ENCODE measurements around the gene ITIH4.

ITIH4 gene

DNA sequence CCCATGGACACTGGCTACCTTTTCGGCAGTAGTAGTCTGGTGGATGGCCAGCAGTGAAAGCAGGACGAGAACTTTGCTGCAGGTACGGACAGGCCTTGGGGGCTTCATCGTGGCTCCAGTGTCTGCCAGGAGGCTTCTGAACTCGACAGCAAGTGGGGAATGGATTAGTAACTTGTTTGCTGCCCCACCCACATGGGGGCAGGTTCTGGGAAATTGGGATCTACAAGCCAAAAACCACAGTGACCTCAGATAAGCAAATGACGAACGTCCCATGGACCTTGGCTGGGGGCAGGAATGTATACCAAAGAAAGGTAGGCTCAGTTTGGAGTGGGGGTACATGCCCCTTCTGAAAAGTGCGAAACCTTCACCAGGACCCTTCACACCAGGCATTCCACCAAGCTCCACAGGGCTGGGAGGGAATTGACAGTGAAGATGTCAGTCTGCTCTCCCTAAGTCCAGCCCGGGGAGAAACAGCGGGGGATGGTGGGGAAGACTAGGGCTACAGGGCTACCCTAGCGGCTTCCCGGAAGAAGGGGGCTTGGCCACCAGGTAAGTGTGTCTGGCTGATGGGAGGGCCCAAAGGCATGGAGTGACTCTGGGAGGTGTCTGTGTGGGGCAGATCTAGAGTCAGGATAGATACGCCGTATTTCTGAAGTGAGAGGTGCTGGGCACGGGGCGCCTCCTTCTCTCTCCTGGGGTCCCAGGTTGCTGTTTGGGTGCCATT lies at the start of gene ITIH4:
ITIH4 (minus strand) TSS at position 138 of the 724 bp plus-strand sequence; CDS start at position 108, 30 bp downstream.
- Histone ChIP-seq H3K27me3 (no peaks in the 10 kb centered on the region), H3K4me3 (ENCODE audit: low read depth in 1 of 2, low read length in 1 of 2) (no peak within 1 kb of the TSS), H3K36me3 (peaks cover 80% of the 10 kb centered on the region), H3K9me3 (no peaks in the 10 kb centered on the region), H3K4me1 (ENCODE audit: control insufficient read depth in 1 of 2, insufficient read depth in 1 of 2, low read depth in 1 of 2, low read length in 1 of 2) (no peaks in the 10 kb centered on the region), H3K27ac (no peak within 1 kb of the TSS)
- TF ChIP-seq CTCF (IDR thresholded peaks at IDR 0.05), result no peak

GRCh38 chr3:52880047-52880446 lies 49.6 kb upstream of the ITIH4 start:
- Histone ChIP-seq H3K9me3 (no peaks in the 10 kb centered on the region), H3K4me1 (ENCODE audit: control insufficient read depth in 1 of 2, insufficient read depth in 1 of 2, low read depth in 1 of 2, low read length in 1 of 2) (peaks cover 9 to 24% of the 10 kb centered on the region in 2 experiments), H3K27me3 (no peaks in the 10 kb centered on the region), H3K36me3 (peaks cover 18% of the 10 kb centered on the region), H3K4me3 (ENCODE audit: low read depth in 1 of 2, low read length in 1 of 2) (no peak overlapping the region), H3K27ac (no peak overlapping the region)
- no peak for TF ChIP-seq CTCF (IDR thresholded peaks at IDR 0.05)

GRCh38 chr3:52879581-52879980 lies 49.1 kb upstream of the ITIH4 start:
- H3K4me3 ChIP-seq (ENCODE audit: low read depth in 1 of 2, low read length in 1 of 2), result no peak overlapping the region
- no peak overlapping the region for H3K27ac ChIP-seq
- H3K27me3 ChIP-seq, result no peaks in the 10 kb centered on the region
- no peak for TF ChIP-seq CTCF (IDR thresholded peaks at IDR 0.05)
- peaks cover 9 to 29% of the 10 kb centered on the region in 2 experiments for H3K4me1 ChIP-seq (ENCODE audit: control insufficient read depth in 1 of 2, insufficient read depth in 1 of 2, low read depth in 1 of 2, low read length in 1 of 2)
- H3K9me3 ChIP-seq, result no peaks in the 10 kb centered on the region
- peaks cover 18% of the 10 kb centered on the region for H3K36me3 ChIP-seq

GRCh38 chr3:52879090-52879489 lies 48.6 kb upstream of the ITIH4 start:
- TF ChIP-seq CTCF (IDR thresholded peaks at IDR 0.05), result no peak
- peaks cover 18% of the 10 kb centered on the region for H3K36me3 ChIP-seq
- no peaks in the 10 kb centered on the region for H3K9me3 ChIP-seq
- H3K27ac ChIP-seq, result no peak overlapping the region
- H3K27me3 ChIP-seq, result no peaks in the 10 kb centered on the region
- H3K4me1 ChIP-seq (ENCODE audit: control insufficient read depth in 1 of 2, insufficient read depth in 1 of 2, low read depth in 1 of 2, low read length in 1 of 2), result peaks cover 9 to 34% of the 10 kb centered on the region in 2 experiments
- H3K4me3 ChIP-seq (ENCODE audit: low read depth in 1 of 2, low read length in 1 of 2), result no peak overlapping the region

DNA sequence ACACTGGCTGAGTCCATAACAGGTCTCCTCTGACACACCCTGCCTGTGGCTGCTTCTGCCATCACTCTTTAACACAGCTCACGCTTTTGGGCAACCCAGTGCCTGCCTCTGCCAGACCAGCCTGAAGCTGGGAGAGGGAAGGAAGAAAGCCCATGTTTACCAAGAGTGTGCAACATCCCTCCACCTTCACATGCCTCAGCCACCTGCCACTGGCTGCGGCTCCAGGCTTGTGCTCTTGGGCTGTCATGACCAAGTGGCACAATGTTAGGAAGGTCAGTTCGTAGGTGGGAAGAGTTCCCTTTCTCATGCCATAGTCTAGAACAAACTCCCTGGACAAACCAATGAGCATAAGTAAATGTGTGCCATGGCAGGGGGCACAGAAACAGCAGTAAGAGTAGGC lies 46.6 kb upstream of the ITIH4 start:
- no peaks in the 10 kb centered on the region for H3K9me3 ChIP-seq

More for the DNA sequence above, 46.6 kb upstream of the ITIH4 start:
- Histone ChIP-seq H3K4me1 (ENCODE audit: control insufficient read depth in 1 of 2, insufficient read depth in 1 of 2, low read depth in 1 of 2, low read length in 1 of 2) (peaks cover 27 to 54% of the 10 kb centered on the region in 2 experiments), H3K4me3 (ENCODE audit: low read depth in 1 of 2, low read length in 1 of 2) (no peak overlapping the region), H3K36me3 (peaks cover 16% of the 10 kb centered on the region), H3K27ac (peak overlapping the region; percentile 59), H3K27me3 (no peaks in the 10 kb centered on the region)
- TF ChIP-seq CTCF (IDR thresholded peaks at IDR 0.05), result no peak

Measured in neutrophil (primary cell).